GM15510 (cell line): ENCODE results near the gene ZNF512B.
A peak's percentile ranks its signal among the peaks of the same experiment; 100 is the strongest.

Experiments used
- POLR2A ChIP-seq: IDR thresholded peaks from 3 replicates; pipeline ENCODE4 v1.6.1; 2011; ENCODE audit warnings: borderline replicate concordance; ENCODE audit not compliant: insufficient read length; ENCODE audit errors: extremely low read depth

ZNF512B gene

GRCh38 chr20:63944078-63944941 lies 25.4 kb downstream of the ZNF512B start:
- TF ChIP-seq POLR2A = peak; percentile 16

DNA sequence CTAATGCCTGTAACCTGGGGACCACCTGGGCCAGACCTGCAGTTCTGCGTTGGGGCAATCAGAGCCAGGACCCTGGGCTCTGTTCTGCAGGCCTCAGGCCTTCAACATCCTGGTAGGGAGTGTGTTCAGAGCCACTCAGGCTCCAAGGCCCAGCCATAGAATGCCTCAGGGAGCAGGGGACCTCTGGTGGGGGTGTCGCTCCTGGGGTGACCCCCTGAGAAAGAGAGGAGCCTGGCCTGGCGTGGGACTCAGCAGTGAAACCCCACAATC lies 26.0 kb downstream of the ZNF512B start:
- TF ChIP-seq POLR2A = no peak

- no peak for TF ChIP-seq POLR2A
These were observed 26.5 kb downstream of the ZNF512B start for GRCh38 chr20:63942969-63943807.

DNA sequence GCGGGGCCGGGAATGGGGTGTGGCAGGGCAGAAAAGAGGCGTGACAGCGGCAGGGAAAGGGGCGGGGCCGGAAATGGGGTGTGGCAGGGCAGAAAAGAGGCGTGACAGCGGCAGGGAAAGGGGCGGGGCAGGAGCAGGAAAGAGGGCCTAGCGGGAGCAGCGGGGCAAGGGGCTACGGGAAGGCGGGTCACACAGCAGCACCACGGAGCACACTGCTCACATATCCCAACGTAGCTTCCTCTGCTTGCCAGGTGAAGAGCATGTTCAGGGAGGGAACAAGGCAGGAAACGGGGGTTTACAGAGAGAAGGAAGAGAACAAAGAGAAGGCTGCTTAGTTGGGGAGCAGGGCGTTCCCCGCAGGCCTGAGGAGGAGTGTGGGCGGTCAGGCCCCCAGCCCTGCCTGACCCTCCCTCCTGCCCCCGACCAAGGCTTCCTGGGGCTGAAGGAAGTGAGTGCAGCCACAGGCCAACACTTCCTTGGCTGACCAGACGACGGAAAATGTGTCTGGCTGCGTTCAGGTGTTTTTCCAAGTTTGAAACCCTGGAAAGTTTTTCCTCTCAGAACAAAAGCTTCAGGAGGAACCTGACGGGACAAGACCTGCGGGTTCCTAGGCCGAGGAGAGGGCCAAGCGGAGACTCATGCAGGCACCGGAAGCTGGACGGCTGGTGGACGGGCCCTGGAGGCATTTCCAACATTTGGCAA lies 27.3 kb downstream of the ZNF512B start:
- no peak for TF ChIP-seq POLR2A

DNA sequence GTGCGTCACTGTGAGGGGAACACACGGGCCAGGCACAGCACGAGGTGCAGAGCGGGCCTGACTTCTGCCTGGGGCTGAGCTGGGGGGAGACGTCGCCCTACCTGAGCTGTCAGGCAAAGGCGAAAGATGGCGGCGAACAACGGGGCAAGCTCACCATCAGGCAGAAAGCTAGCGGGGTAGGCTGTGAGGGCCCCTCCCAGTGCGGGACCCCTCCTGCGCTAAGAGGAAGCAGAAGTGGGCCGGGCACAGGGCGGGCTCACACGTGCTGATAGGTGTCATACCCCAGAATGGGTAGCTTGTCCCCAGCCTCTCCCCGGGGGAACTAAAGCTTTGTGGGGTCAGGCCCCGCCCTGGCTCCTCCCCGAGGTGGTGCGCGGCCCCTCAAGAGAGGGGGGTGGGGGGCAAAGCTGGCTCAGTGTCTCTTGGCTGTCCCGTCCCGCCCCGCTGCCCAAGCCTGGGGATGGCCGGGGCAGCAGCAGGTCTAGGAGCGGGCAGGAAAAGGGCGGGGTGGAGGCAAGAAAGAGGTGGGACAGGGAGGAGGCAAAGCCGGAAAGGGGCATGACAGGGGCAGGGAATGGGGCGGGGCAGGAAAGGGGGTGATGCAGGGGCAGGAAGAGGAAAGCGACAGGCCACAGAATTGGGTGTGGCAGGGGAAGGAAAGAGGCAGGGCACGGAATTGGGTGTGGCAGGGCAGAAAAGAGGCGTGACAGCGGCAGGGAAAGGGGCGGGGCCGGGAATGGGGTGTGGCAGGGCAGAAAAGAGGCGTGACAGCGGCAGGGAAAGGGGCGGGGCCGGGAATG lies 28.2 kb downstream of the ZNF512B start:
- no peak for TF ChIP-seq POLR2A

DNA sequence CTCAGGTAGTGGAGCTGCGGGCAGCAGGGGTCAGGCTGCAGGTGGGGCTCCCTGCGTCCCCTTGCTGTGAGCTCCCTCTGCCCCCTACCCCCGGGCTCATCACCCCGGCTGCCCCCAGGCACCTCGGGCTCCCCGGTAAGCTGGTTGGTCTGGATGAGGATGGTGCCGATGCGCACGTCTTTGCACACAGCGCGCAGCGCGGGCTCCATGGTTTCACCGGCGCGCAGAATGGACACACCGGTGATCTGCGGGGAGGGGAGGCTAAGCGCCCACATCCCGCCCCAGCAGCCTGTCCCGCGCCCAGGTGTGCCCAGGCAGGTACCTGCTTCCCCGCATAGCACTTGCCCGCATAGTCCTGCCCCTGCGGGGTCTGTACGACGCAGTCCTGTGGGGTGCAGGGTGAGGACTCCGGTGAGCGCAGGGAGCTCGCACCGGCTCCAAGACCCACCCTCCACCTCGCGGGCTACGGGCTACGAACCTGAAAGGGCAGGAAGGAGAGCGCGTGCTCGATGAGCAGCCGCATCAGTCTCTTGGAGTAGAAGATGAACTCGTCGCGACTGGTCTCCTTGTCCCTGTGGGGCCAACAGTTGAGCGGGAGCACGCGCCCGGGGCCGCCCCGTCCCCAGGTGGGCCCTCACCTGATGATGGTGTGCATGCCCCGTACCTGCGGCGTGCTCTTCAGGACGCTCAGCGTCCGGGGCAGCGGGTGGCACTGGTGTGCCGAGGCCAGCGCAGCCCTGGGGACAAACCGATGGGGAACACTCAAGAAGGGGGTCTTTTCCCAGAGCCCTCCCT lies 29.1 kb downstream of the ZNF512B start:
- no peak for TF ChIP-seq POLR2A

DNA sequence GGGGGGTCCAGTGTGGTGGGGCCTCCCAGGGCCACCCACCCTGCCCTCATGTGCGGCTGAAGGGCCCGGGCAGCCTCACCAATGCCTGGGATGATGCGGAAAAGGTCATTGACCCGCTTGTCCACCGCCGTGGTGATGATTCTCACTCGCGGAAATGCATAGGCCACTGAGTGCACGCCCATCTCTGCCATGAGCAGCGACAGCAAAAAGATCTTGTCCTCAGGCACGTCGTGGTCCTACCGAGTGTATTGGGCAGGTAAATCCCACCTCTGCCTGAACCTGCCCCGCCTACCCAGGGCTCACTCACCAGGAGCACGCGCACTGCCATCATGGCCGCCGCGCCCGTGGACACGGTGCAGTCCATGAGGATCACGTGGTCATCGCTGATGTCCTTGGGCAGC lies 29.7 kb downstream of the ZNF512B start:
- no peak for TF ChIP-seq POLR2A

- TF ChIP-seq POLR2A = no peak
These were observed 30.4 kb downstream of the ZNF512B start for GRCh38 chr20:63939061-63939935.

DNA sequence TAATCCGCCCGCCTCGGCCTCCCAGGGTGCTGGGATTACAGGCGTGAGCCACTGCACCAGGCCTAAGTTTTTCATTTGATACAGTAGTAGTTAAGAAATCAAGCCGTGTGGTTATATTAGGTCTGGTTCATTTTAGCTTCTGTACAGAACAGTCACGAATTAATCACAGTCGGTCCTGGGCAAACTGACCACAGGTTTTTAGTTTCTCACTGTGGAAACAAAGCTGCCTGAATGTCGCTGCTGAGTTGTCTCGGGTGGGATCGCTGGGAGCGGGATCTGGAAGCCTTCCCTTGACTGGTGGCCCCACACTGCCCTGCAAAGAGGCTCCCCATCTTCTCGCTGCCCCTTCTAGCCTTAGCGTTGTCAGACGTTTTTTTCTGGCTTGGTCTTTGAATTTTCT lies 32.1 kb downstream of the ZNF512B start:
- no peak for TF ChIP-seq POLR2A

DNA sequence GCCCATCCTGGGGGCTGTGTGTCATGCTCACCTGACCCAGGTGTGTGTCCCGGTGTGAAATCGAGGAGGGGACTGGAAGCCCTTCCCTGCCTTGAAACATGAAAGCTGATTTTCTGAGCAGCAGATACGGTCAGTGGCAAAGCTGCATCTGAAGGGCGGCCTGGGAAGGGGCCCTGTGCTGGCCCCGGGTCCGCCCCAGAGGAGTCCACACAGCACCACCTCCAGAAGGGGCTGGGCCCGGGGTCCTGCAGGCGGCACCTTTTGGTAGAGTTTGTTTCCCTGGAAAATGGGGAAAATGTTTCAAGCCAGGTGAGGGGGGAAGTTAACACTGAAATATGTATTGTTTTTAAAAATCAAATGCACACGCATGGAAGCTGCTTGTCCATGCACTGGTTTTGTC lies 34.3 kb downstream of the ZNF512B start:
- TF ChIP-seq POLR2A = no peak

DNA sequence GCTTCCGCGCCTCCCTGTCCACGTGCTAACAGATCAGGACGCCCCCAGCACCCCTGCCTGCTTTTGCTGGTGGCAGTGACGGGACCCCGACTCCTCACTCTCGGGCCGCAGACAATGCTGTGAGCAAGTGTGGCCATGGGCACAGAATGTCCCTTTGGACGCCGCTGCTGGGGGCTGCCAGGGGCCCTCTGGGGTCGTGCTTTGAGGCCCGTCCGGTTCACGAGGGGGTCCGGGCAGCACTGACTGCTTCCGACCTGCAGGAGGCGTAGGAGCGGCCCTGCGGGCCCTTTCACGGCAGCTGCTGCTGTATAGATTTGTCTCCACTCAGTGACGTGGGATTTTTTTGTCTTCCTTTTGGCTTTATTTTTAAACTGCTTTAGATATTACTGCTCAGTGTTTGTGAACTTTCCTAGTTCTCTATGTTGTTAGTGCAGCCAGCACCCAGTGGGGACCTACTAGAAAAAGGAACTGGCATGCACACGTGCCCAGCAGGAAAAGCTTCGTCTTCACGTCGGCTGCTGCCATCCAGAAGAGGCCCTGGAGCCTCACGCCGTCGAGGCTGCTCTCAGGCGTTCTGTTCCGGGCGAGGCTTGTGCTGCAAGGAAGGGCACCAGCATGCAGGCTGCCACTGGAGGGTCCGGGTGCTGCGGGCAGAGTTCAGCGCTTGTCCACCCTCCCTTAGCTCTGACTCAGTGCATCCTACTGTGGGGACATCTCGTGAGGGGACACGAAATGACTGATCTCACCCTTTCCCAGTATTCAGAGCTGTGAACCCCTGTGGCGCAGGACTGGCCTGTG lies 35.3 kb downstream of the ZNF512B start:
- no peak for TF ChIP-seq POLR2A

- no peak for TF ChIP-seq POLR2A
These were observed 36.1 kb downstream of the ZNF512B start for GRCh38 chr20:63933646-63934045.
